ENCODE results near the gene SETX.
"Not testable (repeated sequence)": the region's sequence is repeated elsewhere in the genome, so short reads cannot be mapped to it uniquely, and the experiment has no call there.

The SETX gene

GRCh38 chr9:132293145-132293721 lies 61.6 kb downstream of the SETX start:
- TF ChIP-seq, protein P1, sequence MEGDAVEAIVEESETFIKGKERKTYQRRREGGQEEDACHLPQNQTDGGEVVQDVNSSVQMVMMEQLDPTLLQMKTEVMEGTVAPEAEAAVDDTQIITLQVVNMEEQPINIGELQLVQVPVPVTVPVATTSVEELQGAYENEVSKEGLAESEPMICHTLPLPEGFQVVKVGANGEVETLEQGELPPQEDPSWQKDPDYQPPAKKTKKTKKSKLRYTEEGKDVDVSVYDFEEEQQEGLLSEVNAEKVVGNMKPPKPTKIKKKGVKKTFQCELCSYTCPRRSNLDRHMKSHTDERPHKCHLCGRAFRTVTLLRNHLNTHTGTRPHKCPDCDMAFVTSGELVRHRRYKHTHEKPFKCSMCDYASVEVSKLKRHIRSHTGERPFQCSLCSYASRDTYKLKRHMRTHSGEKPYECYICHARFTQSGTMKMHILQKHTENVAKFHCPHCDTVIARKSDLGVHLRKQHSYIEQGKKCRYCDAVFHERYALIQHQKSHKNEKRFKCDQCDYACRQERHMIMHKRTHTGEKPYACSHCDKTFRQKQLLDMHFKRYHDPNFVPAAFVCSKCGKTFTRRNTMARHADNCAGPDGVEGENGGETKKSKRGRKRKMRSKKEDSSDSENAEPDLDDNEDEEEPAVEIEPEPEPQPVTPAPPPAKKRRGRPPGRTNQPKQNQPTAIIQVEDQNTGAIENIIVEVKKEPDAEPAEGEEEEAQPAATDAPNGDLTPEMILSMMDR (IDR thresholded peaks at IDR 0.05; ENCODE audit: low read length, missing control alignments) = no peak
- DNase-seq (ENCODE audit: low read depth) = no peak
- no peak overlapping the region for H3K4me3 ChIP-seq (replicated peaks; ENCODE audit: low read depth, low read length)

- TF ChIP-seq, protein P1 (IDR thresholded peaks at IDR 0.05; ENCODE audit: low read length, missing control alignments) = no peak
Measured at GRCh38 chr9:132288966-132289365, 65.8 kb downstream of the SETX start.

GRCh38 chr9:132288361-132288760 lies 66.4 kb downstream of the SETX start:
- TF ChIP-seq, protein P1 (IDR thresholded peaks at IDR 0.05; ENCODE audit: low read length, missing control alignments) = no peak
- DNase-seq (ENCODE audit: low read depth) = peak; percentile 16
- no peak overlapping the region for H3K4me3 ChIP-seq (replicated peaks; ENCODE audit: low read depth, low read length)

More at GRCh38 chr9:132288966-132289365, 65.8 kb downstream of the SETX start:
- H3K4me3 ChIP-seq (replicated peaks; ENCODE audit: low read depth, low read length) = no peak overlapping the region
- DNase-seq (ENCODE audit: low read depth) = no peak

- H3K4me3 ChIP-seq (replicated peaks; ENCODE audit: low read depth, low read length) = no peak overlapping the region
- TF ChIP-seq, protein P1 (IDR thresholded peaks at IDR 0.05; ENCODE audit: low read length, missing control alignments) = no peak
- DNase-seq (ENCODE audit: low read depth) = no peak
Measured at GRCh38 chr9:132287256-132287760, 67.5 kb downstream of the SETX start.

DNA sequence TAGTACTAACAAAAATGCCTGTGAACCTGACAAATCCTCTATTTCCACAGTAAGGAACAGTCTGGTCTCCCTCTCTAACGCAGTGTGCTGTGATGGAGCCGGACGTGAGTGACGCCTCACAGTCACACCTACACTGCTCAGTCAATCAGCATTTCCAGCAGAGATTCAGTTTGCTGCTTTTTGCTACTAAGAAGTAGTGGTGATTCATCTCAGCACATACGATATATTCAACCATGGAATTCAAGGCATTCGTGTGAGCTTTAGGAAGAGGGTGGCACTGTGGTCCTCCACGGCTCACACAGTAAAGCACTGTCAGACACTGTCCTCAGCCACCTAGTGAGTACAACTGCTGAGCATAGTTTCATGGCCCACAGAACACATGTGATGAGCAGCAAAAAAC lies 70.9 kb downstream of the SETX start:
- peak; percentile 33 for DNase-seq (ENCODE audit: low read depth)
- TF ChIP-seq, protein P1 (IDR thresholded peaks at IDR 0.05; ENCODE audit: low read length, missing control alignments) = no peak
- H3K4me3 ChIP-seq (replicated peaks; ENCODE audit: low read depth, low read length) = no peak overlapping the region

- TF ChIP-seq, protein P1 (IDR thresholded peaks at IDR 0.05; ENCODE audit: low read length, missing control alignments) = no peak
- no peak overlapping the region for H3K4me3 ChIP-seq (replicated peaks; ENCODE audit: low read depth, low read length)
- no peak for DNase-seq (ENCODE audit: low read depth)
Measured at GRCh38 chr9:132283165-132283564, 71.6 kb downstream of the SETX start.

GRCh38 chr9:132274861-132275260 lies 79.9 kb downstream of the SETX start:
- H3K4me3 ChIP-seq (replicated peaks; ENCODE audit: low read depth, low read length) = no peak overlapping the region
- TF ChIP-seq, protein P1 (IDR thresholded peaks at IDR 0.05; ENCODE audit: low read length, missing control alignments) = no peak

DNA sequence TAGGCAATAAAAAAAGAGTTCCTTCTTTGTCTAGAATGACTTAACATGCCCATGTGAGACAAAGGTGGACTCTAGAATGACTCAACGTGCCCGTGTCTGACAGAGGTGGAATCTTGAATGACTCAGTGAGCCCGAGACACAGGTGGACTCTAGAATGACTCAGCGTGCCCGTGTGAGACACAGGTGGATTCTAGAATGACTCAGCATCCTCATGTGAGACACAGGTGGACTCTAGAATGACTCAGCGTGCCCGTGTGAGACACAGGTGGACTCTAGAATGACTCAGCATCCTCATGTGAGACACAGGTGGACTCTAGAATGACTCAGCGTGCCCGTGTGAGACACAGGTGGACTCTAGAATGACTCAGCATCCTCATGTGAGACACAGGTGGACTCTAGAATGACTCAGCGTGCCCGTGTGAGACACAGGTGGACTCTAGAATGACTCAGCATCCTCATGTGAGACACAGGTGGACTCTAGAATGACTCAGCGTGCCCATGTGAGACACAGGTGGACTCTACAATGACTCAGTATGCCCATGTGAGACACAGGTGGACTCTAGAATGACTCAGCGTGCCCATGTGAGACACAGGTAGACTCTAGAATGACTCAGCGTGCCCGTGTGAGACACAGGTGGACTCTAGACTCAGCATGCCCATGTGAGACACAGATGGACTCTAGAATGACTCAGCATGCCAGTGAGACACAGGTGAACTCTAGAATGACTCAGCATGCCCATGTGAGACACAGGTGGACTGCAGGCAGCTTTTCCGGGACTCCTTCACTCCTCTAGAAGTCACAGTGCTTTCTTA lies 84.9 kb downstream of the SETX start:
- not testable (repeated sequence) for DNase-seq (ENCODE audit: low read depth); H3K4me3 ChIP-seq (replicated peaks; ENCODE audit: low read depth, low read length)

More at GRCh38 chr9:132274861-132275260, 79.9 kb downstream of the SETX start:
- DNase-seq (ENCODE audit: low read depth) = no peak
